Tibial nerve (tissue), 4 donors: ENCODE results near the gene PTPRM. TPM values are rescaled to one million over a fixed set of nuclear protein-coding genes. Genes with fewer than 3 reads are reported as not detected.

ENCODE experiments used
- DNase-seq, 2 donors: peaks; one replicate each; pipeline ENCODE4 v3.0.0-alpha.2; 2019; ENCODE audit warnings: low spot score in 2 of 2
- H3K27ac ChIP-seq, 4 donors: fragments of 200-600 bp; sonication (generic) in 3 of 4; one replicate each; pipeline ENCODE4 v1.5.1; 2017 to 2019; ENCODE audit warnings: mild to moderate bottlenecking in 1 of 4
- H3K27me3 ChIP-seq, 2 donors: fragments of 200-600 bp; sonication (generic) in 1 of 2; one replicate each; pipeline versions ENCODE4 v1.5.1 to v1.6.0; 2017 to 2019
- H3K36me3 ChIP-seq, 3 donors: fragments of 200-600 bp; sonication (generic); one replicate each; pipeline ENCODE4 v1.5.1; 2018 to 2019
- H3K4me1 ChIP-seq, 4 donors: fragments of 200-600 bp; sonication (generic) in 3 of 4; one replicate each; pipeline ENCODE4 v1.5.1; 2017 to 2019
- H3K4me3 ChIP-seq, 4 donors: fragments of 200-600 bp; sonication (generic) in 3 of 4; one replicate each; pipeline ENCODE4 v1.5.1; 2017 to 2019; ENCODE audit warnings: mild to moderate bottlenecking in 1 of 4, moderate library complexity in 1 of 4
- H3K9me3 ChIP-seq, 4 donors: fragments of 200-600 bp; sonication (generic) in 3 of 4; one replicate each; pipeline ENCODE4 v1.5.1; 2017 to 2019
- CTCF ChIP-seq, 5 experiments: fragments of 200-600 bp in 3 of 5; fragments of 450-650 bp in 2 of 5; sonication (generic) in 3 of 5; IDR thresholded peaks; one replicate each; pipeline ENCODE4 v1.5.1; 2016 to 2019; ENCODE audit warnings: antibody characterized with exemption in 5 of 5, mild to moderate bottlenecking in 3 of 5, moderate library complexity in 2 of 5
- EP300 ChIP-seq, 2 donors: sonication (generic); formaldehyde crosslinking; IDR thresholded peaks; one replicate each; pipeline ENCODE4 v1.6.1; 2017; ENCODE audit warnings: antibody characterized with exemption in 2 of 2, mild to moderate bottlenecking in 1 of 2
- POLR2A ChIP-seq, 2 donors: fragments of 450-650 bp; IDR thresholded peaks; one replicate each; pipeline ENCODE4 v1.6.1; 2017; ENCODE audit warnings: antibody characterized with exemption in 2 of 2, mild to moderate bottlenecking in 2 of 2, moderate library complexity in 2 of 2
- WGBS, 2 donors: methylation state at CpG; one replicate each; pipeline ENCODE4 v1.1.5; 2018; 5-methylcytosine and 5-hydroxymethylcytosine counted together
- total RNA-seq, 4 donors: library from RNA; depleted of rRNA; stranded (reverse); fragments of >200 nt; gene quantifications; one replicate each; pipeline ENCODE4 v1.1.0, GENCODE V29; 2016

The PTPRM gene
- total RNA-seq, 4 donors from 2014 or later: 62.2 to 92.4 (median 80.7) TPM

- TF ChIP-seq EP300 (IDR thresholded peaks at IDR 0.05) (no peak), POLR2A (IDR thresholded peaks at IDR 0.05) (no peak), CTCF (IDR thresholded peaks at IDR 0.05) (no peak)
- peaks cover 0 to 3% (median 0%) of the 10 kb centered on the region in 4 donors for H3K4me1 ChIP-seq
- no peak overlapping the region for H3K27ac ChIP-seq
- H3K27me3 ChIP-seq: no peaks in the 10 kb centered on the region
- 64 to 71% methylated on average over 5 of the region's 5 CpGs for WGBS, 2 donors
- H3K9me3 ChIP-seq: no peaks in the 10 kb centered on the region
- no peaks in the 10 kb centered on the region for H3K36me3 ChIP-seq
- H3K4me3 ChIP-seq: no peak overlapping the region
- DNase-seq: no peak
These were observed 762.2 kb downstream of the PTPRM start for GRCh38 chr18:8329186-8329771.

- Histone ChIP-seq H3K9me3 (no peaks in the 10 kb centered on the region), H3K36me3 (no peaks in the 10 kb centered on the region), H3K4me1 (peaks cover 0 to 3% (median 0%) of the 10 kb centered on the region in 4 donors), H3K27ac (no peak overlapping the region), H3K4me3 (no peak overlapping the region), H3K27me3 (no peaks in the 10 kb centered on the region)
- 95 to 97% methylated on average over 10 of the region's 10 CpGs for whole genome bisulfite sequencing, 2 donors
- no peak for TF ChIP-seq CTCF (IDR thresholded peaks at IDR 0.05)
- no peak for TF ChIP-seq EP300 (IDR thresholded peaks at IDR 0.05)
- TF ChIP-seq POLR2A (IDR thresholded peaks at IDR 0.05): no peak
- DNase-seq: no peak
These were observed 763.5 kb downstream of the PTPRM start for GRCh38 chr18:8330575-8330974.

GRCh38 chr18:8332286-8332685, 765.2 kb downstream of the PTPRM start:
- H3K4me1 ChIP-seq: peaks cover 0 to 3% (median 0%) of the 10 kb centered on the region in 4 donors
- no peaks in the 10 kb centered on the region for H3K9me3 ChIP-seq
- H3K4me3 ChIP-seq: no peak overlapping the region
- no peak for DNase-seq
- H3K36me3 ChIP-seq: no peaks in the 10 kb centered on the region
- no peak overlapping the region for H3K27ac ChIP-seq
- 96 to 99% methylated on average over 4 of the region's 4 CpGs for WGBS, 2 donors
- H3K27me3 ChIP-seq: no peaks in the 10 kb centered on the region
- TF ChIP-seq CTCF (IDR thresholded peaks at IDR 0.05): no peak
- TF ChIP-seq POLR2A (IDR thresholded peaks at IDR 0.05): no peak
- TF ChIP-seq EP300 (IDR thresholded peaks at IDR 0.05): no peak

- Histone ChIP-seq H3K4me1 (no peaks in the 10 kb centered on the region), H3K27me3 (no peaks in the 10 kb centered on the region), H3K27ac (no peak overlapping the region), H3K4me3 (no peak overlapping the region), H3K9me3 (no peaks in the 10 kb centered on the region), H3K36me3 (no peaks in the 10 kb centered on the region)
- DNase-seq: no peak
- 100% methylated on average over 1 of the region's 1 CpG for WGBS, 2 donors
- TF ChIP-seq POLR2A (IDR thresholded peaks at IDR 0.05): no peak
- no peak for TF ChIP-seq EP300 (IDR thresholded peaks at IDR 0.05)
- TF ChIP-seq CTCF (IDR thresholded peaks at IDR 0.05): no peak
These were observed 766.8 kb downstream of the PTPRM start for GRCh38 chr18:8333961-8334360.

GRCh38 chr18:8337211-8337610, 770.1 kb downstream of the PTPRM start:
- WGBS, 2 donors: 79 to 82% methylated on average over 3 of the region's 3 CpGs
- Histone ChIP-seq H3K4me3 (no peak overlapping the region), H3K36me3 (no peaks in the 10 kb centered on the region), H3K4me1 (peaks cover 0 to 13% (median 0%) of the 10 kb centered on the region in 4 donors), H3K9me3 (no peaks in the 10 kb centered on the region), H3K27me3 (no peaks in the 10 kb centered on the region), H3K27ac (no peak overlapping the region)
- DNase-seq: no peak
- TF ChIP-seq EP300 (IDR thresholded peaks at IDR 0.05) (no peak), POLR2A (IDR thresholded peaks at IDR 0.05) (no peak), CTCF (IDR thresholded peaks at IDR 0.05) (no peak)
